GM12878 (cell line): ENCODE measurements around the gene NR1H4.

Experiments
- CREB1 ChIP-seq: IDR thresholded peaks from 2 replicates; pipeline ENCODE4 v1.6.1; 2012; ENCODE audit warnings: low read depth, mild to moderate bottlenecking, inconsistent platforms
- NFYA ChIP-seq: IDR thresholded peaks from 2 replicates; pipeline ENCODE4 v1.6.1; 2011; ENCODE audit warnings: low read depth, mild to moderate bottlenecking, low read length, improper control_type of control experiment, borderline replicate concordance

DNA sequence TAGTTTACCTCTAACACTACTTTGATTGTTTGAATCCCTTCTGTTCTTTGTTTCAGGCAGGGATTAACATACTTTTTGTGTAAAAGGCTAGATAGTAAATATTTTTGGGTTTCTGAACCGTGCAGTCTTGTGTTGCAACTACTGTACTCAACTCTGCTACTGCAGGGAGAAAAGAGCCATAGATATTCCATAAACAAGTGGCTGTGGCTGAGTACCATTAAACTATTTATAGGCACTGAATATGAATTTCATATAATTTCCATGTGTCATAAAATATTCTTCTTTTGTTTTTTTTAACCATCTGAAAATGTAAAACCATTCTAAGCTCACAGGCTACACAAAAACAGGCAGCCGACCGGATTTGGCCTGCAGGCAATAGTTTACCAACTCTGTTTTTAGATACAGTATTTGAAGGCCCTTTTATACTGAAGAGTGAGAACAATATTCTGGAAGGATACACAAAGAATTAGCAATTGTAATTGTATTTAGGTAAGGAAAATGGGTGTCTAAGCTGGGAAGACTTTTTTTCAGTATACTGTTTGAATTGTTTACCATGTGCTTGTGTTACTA lies 15.7 kb downstream of the NR1H4 start:
- TF ChIP-seq NFYA (no peak), CREB1 (no peak)
